ENCODE results near the gene SLAMF8.
A peak's percentile ranks its signal among the peaks of the same experiment; 100 is the strongest.

Gene SLAMF8

GRCh38 chr1:159821171-159821867 lies 5.4 kb upstream of the SLAMF8 start:
- DNase-seq: no peak

- no peak for DNase-seq
Observed at GRCh38 chr1:159823406-159823805, 3.3 kb upstream of the SLAMF8 start.

DNA sequence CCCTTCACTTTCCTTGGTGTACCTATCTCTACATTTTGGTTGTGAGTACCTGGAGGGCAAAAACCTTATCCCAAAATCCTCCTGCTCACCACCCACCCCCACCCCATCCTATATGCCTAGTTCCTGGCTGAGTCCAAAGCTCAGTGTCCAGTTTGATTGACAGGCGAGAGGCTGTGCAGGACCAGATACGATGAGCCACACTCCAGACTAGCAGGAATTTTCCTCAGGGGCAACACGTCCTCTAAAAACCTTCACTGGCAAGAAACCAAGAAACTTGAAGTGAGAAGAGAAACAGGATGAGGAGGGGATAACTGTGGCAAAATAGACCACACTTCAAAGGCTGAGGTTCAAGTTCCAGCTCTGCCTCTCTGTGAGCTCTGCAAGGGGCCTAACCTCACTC lies 1.1 kb upstream of the SLAMF8 start:
- DNase-seq: no peak

DNA sequence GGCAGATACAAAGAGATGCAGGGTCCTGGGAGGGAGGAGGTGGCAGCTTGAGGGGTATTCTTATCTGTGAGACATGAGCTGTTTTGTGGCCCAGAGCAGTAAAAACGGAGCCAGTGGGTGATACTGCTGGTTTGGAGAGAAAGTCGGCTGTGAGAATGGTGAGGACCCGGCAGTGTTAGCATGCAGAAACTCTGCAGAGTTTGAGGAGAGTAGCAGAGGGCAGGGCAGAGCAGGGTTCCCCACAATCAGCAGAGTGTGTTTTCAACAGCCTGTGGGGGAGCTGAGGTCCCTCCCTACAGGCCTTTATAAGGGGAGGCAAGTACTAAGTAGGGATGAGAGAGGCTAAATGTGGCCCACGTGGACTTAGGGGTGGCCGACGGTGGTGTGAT lies 423 bp downstream of the SLAMF8 start:
- DNase-seq: no peak

DNA sequence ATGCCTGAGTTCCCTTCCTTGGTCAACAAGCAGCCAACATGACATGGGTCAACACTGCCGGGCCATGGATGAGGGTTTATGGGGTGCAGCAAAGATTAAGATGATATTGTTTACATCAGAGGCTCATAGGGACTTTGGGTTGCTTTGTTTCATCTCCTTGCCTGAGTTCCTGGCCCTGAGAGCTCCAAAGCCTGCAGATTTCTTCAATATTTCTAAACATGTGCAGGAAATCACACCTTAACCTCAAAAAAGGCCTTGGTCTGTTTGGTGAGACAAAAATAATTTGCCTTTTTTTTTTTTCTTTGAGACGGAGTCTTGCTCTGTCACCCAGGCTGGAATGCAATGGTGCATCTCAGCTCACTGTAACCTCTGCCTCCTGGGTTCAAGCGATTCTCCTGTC lies 876 bp downstream of the SLAMF8 start:
- DNase-seq: peak in 1 of 5 donors; percentile 52

- DNase-seq: no peak
Observed at GRCh38 chr1:159828176-159828575, 1.5 kb downstream of the SLAMF8 start.

- no peak for DNase-seq
Observed at GRCh38 chr1:159828581-159829272, 2.1 kb downstream of the SLAMF8 start.

DNA sequence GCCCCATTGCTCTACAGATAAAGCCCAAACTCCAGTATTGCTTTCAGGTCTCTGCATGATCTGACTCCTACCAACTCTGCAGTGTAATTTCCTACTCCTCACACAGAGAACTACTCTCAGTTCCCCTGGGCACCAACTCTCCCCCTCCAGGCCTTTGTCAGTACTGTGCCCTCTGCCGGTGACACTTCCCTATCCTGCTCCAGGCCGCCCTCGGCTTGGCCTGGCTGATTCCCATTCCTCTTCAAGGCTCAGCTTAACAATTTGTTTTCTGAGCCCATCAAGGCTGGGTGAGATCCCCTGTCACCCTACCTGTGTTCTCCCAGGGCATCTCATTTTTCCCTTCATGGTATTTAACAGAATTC lies 2.6 kb downstream of the SLAMF8 start:
- DNase-seq: no peak

- DNase-seq: no peak
Observed at GRCh38 chr1:159829822-159830465, 3.3 kb downstream of the SLAMF8 start.

DNA sequence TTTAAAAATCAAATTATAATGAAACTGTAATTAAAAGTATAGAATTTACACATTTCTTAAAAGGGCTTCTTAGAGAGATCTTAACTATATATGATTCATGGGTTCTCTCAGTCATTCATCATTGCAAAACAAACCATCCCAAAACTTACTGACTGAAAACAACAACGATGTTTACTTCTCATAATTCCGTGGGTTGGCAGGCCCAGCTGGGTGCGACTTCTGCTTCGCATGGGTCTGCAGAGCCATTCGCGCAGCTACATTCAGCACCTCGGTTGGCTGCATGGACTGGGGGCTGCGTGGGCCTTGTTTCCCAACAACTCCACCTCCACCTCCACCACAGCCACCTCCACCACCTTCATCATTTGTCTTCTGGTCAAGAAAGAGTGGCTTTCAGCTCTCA lies 4.0 kb downstream of the SLAMF8 start:
- no peak for DNase-seq

DNA sequence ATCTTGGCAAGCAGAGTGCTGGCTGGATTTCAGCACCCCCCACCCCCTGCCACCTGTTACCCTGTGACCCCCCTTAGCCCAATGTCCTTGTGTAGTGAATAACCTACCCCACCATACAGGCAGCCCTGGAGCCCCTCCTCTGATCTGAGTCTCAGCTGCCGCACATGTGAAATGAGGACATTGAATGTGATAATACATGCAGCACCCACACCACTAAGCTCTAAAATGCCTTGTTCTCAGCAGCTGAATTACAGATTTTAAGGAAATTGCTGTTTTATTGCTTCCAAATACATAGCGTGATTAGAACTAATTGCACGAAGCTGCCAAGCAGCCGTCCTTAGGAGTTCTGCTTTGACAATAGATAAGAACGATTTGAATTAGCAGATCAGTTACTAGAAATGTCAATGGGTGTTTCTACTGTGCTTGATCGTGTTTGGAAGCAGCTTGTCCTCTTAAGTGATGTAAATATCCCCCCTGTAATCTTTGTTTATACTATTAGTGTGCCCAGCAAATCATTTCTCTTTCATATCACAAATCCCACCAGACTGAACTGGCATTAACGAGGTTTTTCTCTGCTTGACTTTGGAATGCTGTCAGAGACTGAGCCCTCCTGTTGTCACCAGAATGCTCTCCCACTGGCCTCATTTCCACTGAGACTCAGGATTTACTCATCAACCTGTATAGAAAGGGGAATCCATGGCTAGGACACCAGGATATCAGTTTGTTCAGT lies 4.9 kb downstream of the SLAMF8 start:
- no peak for DNase-seq

DNA sequence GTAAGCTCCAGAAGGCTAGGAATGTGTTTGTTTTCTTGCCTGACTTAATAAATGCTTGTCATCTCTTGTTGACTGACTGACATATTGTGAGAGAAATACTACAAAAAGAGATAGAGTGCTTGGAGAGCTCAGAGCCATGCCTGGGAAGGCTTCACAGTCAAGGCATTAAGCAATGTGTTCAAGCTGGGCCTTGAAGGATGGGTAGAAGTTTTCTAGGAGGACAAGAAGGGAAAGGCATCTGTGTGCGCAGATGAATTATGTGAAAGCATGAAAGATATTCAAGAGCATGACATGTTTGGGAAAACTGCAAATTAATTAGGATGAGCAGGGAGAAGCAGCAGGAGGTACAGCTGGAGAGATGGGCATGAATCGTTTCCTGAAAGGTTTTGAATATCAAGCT lies 5.6 kb downstream of the SLAMF8 start:
- no peak for DNase-seq

GRCh38 chr1:159835356-159835755 lies 8.7 kb downstream of the SLAMF8 start:
- DNase-seq: no peak

DNA sequence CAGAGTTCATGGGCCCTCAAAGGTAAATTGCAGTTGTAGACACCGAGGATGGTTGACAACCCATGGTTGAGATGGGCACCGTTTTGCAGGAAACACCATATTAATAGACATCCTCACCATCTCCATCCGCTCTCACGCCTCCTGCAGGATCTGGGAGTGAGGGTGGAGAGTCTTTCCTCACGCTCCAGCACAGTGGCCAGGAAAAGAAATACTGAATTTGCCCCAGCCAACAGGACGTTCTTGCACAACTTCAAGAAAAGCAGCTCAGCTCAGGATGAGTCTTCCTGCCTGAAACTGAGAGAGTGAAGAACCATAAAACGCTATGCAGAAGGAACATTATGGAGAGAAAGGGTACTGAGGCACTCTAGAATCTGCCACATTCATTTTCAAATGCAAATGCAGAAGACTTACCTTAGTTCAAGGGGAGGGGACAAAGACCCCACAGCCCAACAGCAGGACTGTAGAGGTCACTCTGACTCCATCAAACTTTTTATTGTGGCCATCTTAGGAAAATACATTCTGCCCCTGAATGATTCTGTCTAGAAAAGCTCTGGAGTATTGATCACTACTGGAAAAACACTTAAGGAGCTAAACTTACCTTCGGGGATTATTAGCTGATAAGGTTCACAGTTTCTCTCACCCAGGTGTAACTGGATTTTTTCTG lies 9.3 kb downstream of the SLAMF8 start:
- no peak for DNase-seq

DNA sequence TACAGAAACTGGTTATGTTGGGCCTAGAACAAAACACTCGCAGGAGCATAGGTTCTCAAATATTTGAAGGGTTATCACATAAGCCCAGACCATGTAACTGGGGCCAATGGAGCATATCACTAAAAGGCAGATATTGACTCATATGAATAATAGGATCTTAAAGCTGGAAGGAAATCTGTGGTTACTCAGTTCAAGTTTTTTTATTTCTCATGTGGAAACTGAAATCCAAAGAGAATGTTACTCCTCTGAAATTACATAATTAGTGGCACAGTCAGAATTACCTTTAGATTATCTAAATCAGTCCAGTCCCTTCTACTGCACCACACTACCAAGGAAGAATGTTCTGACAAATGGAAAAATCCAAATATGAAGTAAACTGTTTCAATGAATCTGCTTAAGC lies 12.0 kb downstream of the SLAMF8 start:
- no peak for DNase-seq

GRCh38 chr1:159839116-159839849 lies 12.6 kb downstream of the SLAMF8 start:
- DNase-seq: no peak

DNA sequence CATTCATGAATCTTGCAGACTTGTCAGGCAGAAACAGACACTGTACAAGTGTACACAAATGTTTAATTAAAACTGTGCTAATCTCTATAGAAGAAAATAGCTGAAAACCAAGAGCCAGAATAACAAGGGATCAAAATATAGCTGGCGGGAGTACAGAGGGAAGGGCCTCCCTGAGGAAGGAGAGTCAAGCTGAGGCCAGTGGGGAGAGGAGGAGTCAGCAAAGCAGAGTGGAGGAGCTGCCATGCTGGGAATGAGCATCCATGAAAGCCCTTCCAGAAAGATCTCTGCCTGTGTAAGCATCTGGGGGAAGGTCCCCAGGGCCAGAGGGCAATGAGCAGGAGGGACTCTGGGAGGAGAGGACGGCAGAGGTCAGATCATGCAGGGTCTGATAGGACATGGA lies 15.1 kb downstream of the SLAMF8 start:
- DNase-seq: no peak

- DNase-seq: no peak
Observed at GRCh38 chr1:159843459-159843858, 16.8 kb downstream of the SLAMF8 start.

- DNase-seq: no peak
Observed at GRCh38 chr1:159845751-159846629, 19.3 kb downstream of the SLAMF8 start.

DNA sequence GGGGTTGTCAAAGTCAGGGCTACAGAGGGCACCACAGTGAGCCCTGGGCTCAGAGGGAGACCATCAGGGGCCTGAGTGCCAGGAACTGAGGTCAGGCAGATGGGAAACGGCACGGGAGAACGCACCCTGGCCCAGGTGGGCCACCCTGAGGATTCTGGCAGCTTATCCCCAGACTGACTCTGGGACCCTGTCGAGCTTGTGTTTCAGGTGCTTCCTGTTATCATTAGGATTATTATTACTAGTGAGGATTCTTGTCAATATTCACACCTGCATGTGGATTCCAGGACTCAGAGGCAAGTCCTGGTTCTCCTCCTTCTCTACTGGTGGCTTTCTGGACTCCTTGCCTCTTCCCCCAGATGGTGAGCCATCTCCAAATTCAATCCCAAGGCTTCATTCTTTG lies 20.6 kb downstream of the SLAMF8 start:
- no peak for DNase-seq

DNA sequence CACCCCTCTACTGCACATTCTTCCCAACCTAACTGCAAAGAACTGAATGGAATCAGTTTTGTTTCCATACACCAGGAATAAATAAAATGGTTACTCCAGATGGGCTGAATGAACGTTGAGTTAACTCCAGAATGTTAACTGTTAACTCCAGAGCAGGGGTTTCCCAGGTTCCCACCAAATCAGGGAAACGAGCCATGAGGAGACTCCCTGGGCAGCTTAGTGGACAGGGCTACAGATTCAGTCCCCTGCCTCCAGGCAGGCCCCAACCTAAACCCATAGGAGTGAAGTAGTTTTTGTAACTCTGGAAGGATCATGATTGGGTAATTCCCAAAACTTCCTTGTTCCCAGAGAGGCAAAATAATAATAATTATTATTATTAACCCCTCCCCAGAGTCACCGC lies 21.7 kb downstream of the SLAMF8 start:
- no peak for DNase-seq
